HG03432 (cell line): ENCODE data around the gene LDHD.

Source experiments
- ATAC-seq: cut with Tn5 transposase; IDR thresholded peaks from one replicate; pipeline ENCODE4 v1.9.1; 2021; ENCODE audit warnings: mild to moderate bottlenecking, moderate library complexity; ENCODE audit not compliant: unreplicated experiment

LDHD gene

GRCh38 chr16:75114946-75115825 is 1.4 kb downstream of the LDHD start:
- ATAC-seq: no peak

- no peak for ATAC-seq
Measured at GRCh38 chr16:75114179-75114945, 2.2 kb downstream of the LDHD start.

GRCh38 chr16:75113541-75114121 is 2.9 kb downstream of the LDHD start:
- ATAC-seq: no peak

- no peak for ATAC-seq
Measured at GRCh38 chr16:75112734-75113491, 3.7 kb downstream of the LDHD start.

- ATAC-seq: no peak
Measured at GRCh38 chr16:75111961-75112733, 4.4 kb downstream of the LDHD start.

GRCh38 chr16:75111514-75111940 is 5.1 kb downstream of the LDHD start:
- ATAC-seq: peak; percentile 1

GRCh38 chr16:75110637-75111513 is 5.7 kb downstream of the LDHD start:
- peak; percentile 68 for ATAC-seq

- ATAC-seq: no peak
Measured at GRCh38 chr16:75109732-75110243, 6.8 kb downstream of the LDHD start.

GRCh38 chr16:75108792-75109731 is 7.5 kb downstream of the LDHD start:
- ATAC-seq: peak; percentile 47

- ATAC-seq: no peak
Measured at GRCh38 chr16:75107505-75107904, 9.1 kb downstream of the LDHD start.

GRCh38 chr16:75106351-75107274 is 10.0 kb downstream of the LDHD start:
- no peak for ATAC-seq

GRCh38 chr16:75105306-75106061 is 11.1 kb downstream of the LDHD start:
- no peak for ATAC-seq

GRCh38 chr16:75104836-75105235 is 11.7 kb downstream of the LDHD start:
- ATAC-seq: no peak

- ATAC-seq: no peak
Measured at GRCh38 chr16:75103994-75104393, 12.6 kb downstream of the LDHD start.

GRCh38 chr16:75102595-75102994 is 14.0 kb downstream of the LDHD start:
- ATAC-seq: no peak

- no peak for ATAC-seq
Measured at GRCh38 chr16:75101635-75102034, 14.9 kb downstream of the LDHD start.
